Measurements from ENCODE around the gene FBXL20. TPM values are rescaled to one million over a fixed set of nuclear protein-coding genes. Genes with fewer than 3 reads are reported as not detected.

Gene FBXL20
- total RNA-seq, 1 experiment from 2014 or later = 6.8 TPM

- H3K4me1 ChIP-seq (ENCODE audit: insufficient read depth, low read length, poor library complexity, severe bottlenecking) = peaks cover 10% of the 10 kb centered on the region
- no peaks in the 10 kb centered on the region for H3K36me3 ChIP-seq (ENCODE audit: insufficient read depth, low read length, poor library complexity, severe bottlenecking)
- no peaks in the 10 kb centered on the region for H3K27me3 ChIP-seq (replicated peaks; ENCODE audit: insufficient read depth, low read depth, low read length, poor library complexity)
- DNase-seq (ENCODE audit: low spot score) = no peak
- no TSS peak for BruUV-seq (replicated peaks)
- H3K27ac ChIP-seq (ENCODE audit: low read depth, low read length, poor library complexity, severe bottlenecking) = no peak overlapping the region
- ChIA-PET CTCF (interaction anchor here (0.6 to 3.2 kb wide), 2 partner anchors 38 to 427 kb away, joined by 4 to 40 read pairs; no protein-coding TSS in a partner anchor), POLR2A (ENCODE audit: low non-redundant PET) (no interaction called here)
- intact Hi-C loops (cut with micrococcal nuclease; ENCODE audit: unreplicated experiment) = no loop called here
- H3K9me3 ChIP-seq (ENCODE audit: low read depth, low read length, poor library complexity, severe bottlenecking) = no peaks in the 10 kb centered on the region
- no peak for TF ChIP-seq EZH2 (IDR thresholded peaks at IDR 0.05; ENCODE audit: borderline replicate concordance, low read depth, low read length, poor library complexity, severe bottlenecking)
- TF ChIP-seq, protein P1, sequence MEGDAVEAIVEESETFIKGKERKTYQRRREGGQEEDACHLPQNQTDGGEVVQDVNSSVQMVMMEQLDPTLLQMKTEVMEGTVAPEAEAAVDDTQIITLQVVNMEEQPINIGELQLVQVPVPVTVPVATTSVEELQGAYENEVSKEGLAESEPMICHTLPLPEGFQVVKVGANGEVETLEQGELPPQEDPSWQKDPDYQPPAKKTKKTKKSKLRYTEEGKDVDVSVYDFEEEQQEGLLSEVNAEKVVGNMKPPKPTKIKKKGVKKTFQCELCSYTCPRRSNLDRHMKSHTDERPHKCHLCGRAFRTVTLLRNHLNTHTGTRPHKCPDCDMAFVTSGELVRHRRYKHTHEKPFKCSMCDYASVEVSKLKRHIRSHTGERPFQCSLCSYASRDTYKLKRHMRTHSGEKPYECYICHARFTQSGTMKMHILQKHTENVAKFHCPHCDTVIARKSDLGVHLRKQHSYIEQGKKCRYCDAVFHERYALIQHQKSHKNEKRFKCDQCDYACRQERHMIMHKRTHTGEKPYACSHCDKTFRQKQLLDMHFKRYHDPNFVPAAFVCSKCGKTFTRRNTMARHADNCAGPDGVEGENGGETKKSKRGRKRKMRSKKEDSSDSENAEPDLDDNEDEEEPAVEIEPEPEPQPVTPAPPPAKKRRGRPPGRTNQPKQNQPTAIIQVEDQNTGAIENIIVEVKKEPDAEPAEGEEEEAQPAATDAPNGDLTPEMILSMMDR (conservative IDR thresholded peaks at IDR 0.05; ENCODE audit: low read depth, low read length) = no peak
- H3K4me3 ChIP-seq (ENCODE audit: low read depth, low read length, poor library complexity, severe bottlenecking) = no peak overlapping the region
Measured at GRCh38 chr17:39246274-39246673, 155.2 kb downstream of the FBXL20 start.

DNA sequence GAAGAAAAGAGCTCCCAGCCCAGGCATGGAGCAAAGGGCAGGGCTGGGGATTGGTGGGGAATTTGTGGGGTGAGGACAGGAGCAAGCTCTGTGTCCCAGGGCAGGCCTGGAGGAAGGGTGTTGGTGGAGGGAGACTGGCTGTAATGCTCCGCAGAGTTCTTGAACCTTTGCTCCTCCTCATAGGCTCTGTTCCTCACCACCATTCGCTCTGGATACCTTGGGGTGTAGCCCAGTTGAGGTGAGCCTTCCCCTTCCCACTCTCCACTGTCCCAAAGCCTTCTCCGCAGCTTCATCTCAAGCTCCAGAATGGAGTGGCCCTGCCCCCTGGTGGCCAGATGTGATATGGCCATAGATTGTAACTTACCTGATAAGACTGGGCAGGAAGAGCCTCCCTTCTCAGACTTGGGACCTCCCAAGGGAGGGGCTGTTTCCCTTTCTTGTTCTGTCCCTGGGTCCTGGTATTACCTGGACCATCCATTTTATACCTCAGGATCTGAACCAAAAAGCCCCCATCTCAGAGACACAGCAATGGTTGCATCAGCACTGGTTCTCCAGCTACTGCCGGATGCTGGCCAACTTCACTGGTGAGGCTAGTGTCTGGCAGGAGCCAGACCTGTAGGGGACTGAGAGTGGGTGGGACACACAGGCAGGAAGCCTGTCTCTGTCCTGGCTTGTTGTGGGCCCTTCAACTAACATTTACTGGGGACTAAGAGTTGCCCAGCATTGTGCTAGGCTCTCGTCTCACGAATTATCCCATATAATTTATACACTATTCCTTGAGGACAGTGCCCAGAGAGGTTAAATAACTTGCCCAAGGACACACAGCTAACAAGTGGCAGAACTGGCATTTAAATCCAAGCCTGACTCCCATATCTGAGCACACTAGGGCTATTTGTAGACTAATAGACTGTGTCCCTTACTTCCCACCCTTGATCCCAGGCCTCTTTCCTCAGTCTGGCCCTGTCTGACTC lies 156.5 kb downstream of the FBXL20 start:
- intact Hi-C loops (cut with micrococcal nuclease; ENCODE audit: unreplicated experiment) = loop anchor here (1.0 to 5.0 kb wide), 3 partner anchors 38 to 263 kb away; partner anchors contain the start of gene PLXDC1
- peaks cover 10% of the 10 kb centered on the region for H3K4me1 ChIP-seq (ENCODE audit: insufficient read depth, low read length, poor library complexity, severe bottlenecking)
- no peak overlapping the region for H3K27ac ChIP-seq (ENCODE audit: low read depth, low read length, poor library complexity, severe bottlenecking)
- BruUV-seq (replicated peaks) = no TSS peak
- CTCF ChIA-PET = interaction anchor here (0.5 to 3.2 kb wide), 10 partner anchors 9 to 377 kb away, joined by 3 to 40 read pairs (median 6); no protein-coding TSS in a partner anchor
- no peak for TF ChIP-seq EZH2 (IDR thresholded peaks at IDR 0.05; ENCODE audit: borderline replicate concordance, low read depth, low read length, poor library complexity, severe bottlenecking)
- TF ChIP-seq, protein P1 (conservative IDR thresholded peaks at IDR 0.05; ENCODE audit: low read depth, low read length) = peak; percentile 77
- POLR2A ChIA-PET (ENCODE audit: low non-redundant PET) = no interaction called here
- no peaks in the 10 kb centered on the region for H3K27me3 ChIP-seq (replicated peaks; ENCODE audit: insufficient read depth, low read depth, low read length, poor library complexity)
- H3K9me3 ChIP-seq (ENCODE audit: low read depth, low read length, poor library complexity, severe bottlenecking) = no peaks in the 10 kb centered on the region
- peak; percentile 80 for DNase-seq (ENCODE audit: low spot score)
- H3K36me3 ChIP-seq (ENCODE audit: insufficient read depth, low read length, poor library complexity, severe bottlenecking) = no peaks in the 10 kb centered on the region
- H3K4me3 ChIP-seq (ENCODE audit: low read depth, low read length, poor library complexity, severe bottlenecking) = no peak overlapping the region

- ChIA-PET CTCF (interaction anchor here (0.5 to 3.2 kb wide), 10 partner anchors 8 to 378 kb away, joined by 3 to 40 read pairs (median 6); no protein-coding TSS in a partner anchor), POLR2A (ENCODE audit: low non-redundant PET) (no interaction called here)
- Histone ChIP-seq H3K36me3 (ENCODE audit: insufficient read depth, low read length, poor library complexity, severe bottlenecking) (no peaks in the 10 kb centered on the region), H3K9me3 (ENCODE audit: low read depth, low read length, poor library complexity, severe bottlenecking) (no peaks in the 10 kb centered on the region), H3K4me1 (ENCODE audit: insufficient read depth, low read length, poor library complexity, severe bottlenecking) (peaks cover 10% of the 10 kb centered on the region), H3K4me3 (ENCODE audit: low read depth, low read length, poor library complexity, severe bottlenecking) (no peak overlapping the region), H3K27me3 (replicated peaks; ENCODE audit: insufficient read depth, low read depth, low read length, poor library complexity) (no peaks in the 10 kb centered on the region), H3K27ac (ENCODE audit: low read depth, low read length, poor library complexity, severe bottlenecking) (no peak overlapping the region)
- intact Hi-C loops (cut with micrococcal nuclease; ENCODE audit: unreplicated experiment) = loop anchor here (1.0 to 5.0 kb wide), 3 partner anchors 37 to 262 kb away; partner anchors contain the start of gene PLXDC1
- BruUV-seq (replicated peaks) = no TSS peak
- TF ChIP-seq, protein P1 (conservative IDR thresholded peaks at IDR 0.05; ENCODE audit: low read depth, low read length) = no peak
- TF ChIP-seq EZH2 (IDR thresholded peaks at IDR 0.05; ENCODE audit: borderline replicate concordance, low read depth, low read length, poor library complexity, severe bottlenecking) = no peak
- DNase-seq (ENCODE audit: low spot score) = peak; percentile 37
Measured at GRCh38 chr17:39244016-39244599, 157.3 kb downstream of the FBXL20 start.

Data from A673 (cell line).